Adipose tissue (tissue), 3 donors: ENCODE data around the gene ESYT2. TPM values are rescaled to one million over a fixed set of nuclear protein-coding genes. Genes with fewer than 3 reads are reported as not detected.

Experiments used
- H3K27ac ChIP-seq: one replicate; pipeline ENCODE4 v1.5.1; 2013; ENCODE audit warnings: low read depth, low read length
- WGBS, 3 donors: extraction: QIAGEN DNeasy Blood & Tissue Kit; methylation state at CpG; one replicate each; pipeline ENCODE4 v1.1.7; 2013; 5-methylcytosine and 5-hydroxymethylcytosine counted together
- polyA plus RNA-seq, 3 donors: library from polyadenylated mRNA; stranded (reverse); fragments of 200-250 nt; gene quantifications; one replicate each; pipeline ENCODE4 v1.2.3, GENCODE V29; 2013
- donor health status: healthy with polysubstance abuse.
- donor health status: Bipolar disorder and iron deficiency.
- donor health status: healthy.

ESYT2 gene
- polyA plus RNA-seq, 3 donors: 22.0 to 37.9 (median 22.1) TPM

DNA sequence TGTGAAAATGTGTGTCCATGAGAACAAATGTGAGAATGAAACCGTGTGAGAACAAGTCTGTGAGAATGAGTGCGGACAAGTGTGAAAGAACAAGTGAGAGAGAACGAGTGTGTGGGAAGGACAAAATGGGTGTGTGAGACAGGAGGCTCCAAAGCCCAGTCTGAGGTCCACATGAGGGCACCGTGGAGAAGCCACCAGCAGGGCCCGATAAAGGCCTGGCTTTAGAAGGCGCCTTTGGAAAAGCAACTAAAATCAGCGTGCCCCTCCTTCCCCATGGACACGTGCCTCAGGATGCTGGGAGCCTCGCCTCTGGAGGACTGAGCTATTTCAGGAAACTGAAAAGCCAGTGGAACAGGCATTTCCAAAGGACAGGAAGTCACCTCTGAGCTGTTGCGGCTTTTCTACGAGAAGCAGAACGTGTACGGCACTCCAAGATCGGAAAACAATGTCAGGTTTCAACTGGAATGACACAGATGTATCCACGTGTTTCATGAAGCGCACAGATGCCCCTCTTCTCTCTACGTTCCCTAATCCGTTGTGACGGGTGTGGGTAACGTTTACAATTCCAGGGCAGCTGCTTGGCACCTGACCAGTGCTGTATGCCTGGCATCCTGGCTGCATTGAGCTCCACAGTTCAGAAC, 46.4 kb downstream of the ESYT2 start:
- 54 to 72% (median 63%) methylated on average over 20 of the region's 20 CpGs for WGBS, 3 donors
- no peak overlapping the region for H3K27ac ChIP-seq

DNA sequence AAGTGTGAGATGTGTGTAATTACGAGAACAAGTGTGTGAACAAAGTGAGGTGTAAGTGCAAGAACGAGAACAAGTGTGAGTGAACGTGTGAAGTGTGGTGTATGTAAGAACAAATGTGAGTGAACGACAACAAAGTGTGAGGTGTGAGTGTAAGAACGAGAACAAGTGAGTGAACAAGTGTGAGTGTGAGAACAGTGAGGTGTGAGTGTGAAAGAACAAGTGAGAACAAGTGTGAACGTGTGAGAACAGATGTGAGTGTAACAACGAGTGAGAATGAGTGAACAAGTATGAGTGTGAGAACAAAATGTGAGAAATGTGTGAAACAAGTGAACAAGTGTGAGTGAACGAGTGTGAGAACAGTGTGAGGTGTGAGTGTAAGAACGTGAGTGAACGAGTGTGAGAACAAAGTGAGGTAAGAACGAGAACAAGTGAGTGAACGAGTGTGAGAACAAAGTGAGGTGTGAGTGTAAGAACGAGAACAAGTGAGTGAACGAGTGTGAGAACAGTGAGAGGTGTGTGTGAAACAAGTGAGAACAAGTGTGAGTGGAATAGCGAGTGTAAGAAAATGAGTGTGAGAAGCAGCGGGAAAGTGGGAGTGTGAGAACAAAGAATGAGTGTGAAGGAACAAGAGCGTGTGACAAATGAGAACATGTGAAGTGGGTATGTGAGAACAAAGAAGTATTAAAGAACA, 47.2 kb downstream of the ESYT2 start:
- WGBS, 3 donors: 86 to 93% (median 90%) methylated on average over 17 of the region's 17 CpGs
- H3K27ac ChIP-seq: no peak overlapping the region

DNA sequence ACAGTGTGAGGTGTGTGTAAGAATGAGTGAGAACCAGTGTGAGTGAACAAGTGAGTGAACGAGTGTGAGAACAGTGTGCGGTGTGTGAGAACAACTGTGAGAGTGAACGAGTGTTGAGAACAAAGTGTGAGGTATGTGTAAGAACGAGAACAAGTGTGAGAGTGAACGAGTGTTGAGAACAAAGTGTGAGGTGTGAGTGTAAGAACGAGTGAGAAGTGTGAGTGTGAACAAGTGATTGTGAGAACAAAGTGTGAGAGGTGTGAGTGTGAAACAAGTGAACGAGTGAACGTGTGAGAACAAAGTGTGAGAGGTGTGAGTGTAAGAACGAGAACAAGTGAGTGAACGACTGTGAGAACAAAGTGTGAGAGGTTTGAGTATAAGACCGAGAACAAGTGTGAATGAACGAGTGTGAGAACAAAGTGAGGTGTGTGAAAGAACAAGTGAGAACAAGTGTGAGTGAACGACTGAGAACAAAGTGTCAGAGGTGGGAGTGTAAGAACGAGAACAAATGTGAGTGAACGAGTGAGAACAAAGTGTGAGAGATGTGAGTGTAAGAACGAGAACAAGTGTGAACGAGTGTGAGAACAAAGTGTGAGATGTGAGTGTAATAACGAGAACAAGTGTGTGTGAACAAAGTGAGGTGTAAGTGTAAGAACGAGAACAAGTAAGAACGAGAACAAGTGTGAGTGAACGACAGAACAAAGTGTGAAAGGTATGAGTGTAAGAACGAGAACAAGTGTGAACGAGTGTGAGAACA, 47.9 kb downstream of the ESYT2 start:
- WGBS, 3 donors: 94 to 97% (median 96%) methylated on average over 23 of the region's 23 CpGs
- H3K27ac ChIP-seq: no peak overlapping the region

DNA sequence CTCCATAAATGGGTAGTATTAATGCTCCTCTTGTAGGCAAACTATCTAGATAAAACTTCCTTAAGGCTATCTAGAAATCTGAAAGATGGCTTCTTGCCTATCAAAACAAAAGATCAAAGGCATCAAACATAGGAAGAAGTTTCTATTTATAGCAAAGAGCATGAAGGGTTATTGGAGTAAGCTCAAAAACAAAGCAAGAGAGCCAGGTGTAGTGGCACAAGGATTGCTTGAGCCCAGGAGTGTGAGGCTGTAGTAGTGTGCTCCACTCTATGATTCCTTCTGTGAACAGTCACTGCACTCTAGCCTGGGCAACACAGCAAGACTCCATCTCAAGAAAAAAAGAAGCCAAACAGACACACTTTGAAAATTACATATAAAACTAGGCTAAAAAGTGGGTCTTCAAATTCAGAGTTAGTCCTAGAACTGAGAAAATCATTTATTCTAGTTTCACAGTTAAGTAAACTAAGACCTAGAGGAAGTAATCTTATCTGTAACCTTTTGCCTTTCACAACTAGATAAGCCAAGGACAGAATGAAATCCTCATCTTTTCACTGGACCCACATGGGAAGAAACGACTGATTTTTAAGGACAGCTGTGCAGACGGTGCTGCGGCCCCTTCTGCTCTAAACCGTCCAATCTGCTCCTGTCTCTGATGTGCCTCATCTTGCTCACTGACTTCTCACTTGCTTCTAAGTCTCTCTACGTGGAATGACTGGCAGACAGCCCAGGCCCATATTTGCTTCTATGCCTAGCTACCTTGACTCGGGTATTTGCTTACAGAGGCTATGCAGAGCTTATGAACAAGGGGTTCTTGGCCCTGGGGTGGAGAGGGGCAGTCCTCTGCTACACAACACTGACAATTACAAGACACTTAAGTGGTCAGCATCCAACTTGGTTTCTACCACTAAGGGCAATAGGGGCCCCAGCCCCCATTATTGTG, 50.0 kb downstream of the ESYT2 start:
- no peak overlapping the region for H3K27ac ChIP-seq
- WGBS, 3 donors: 57 to 83% (median 79%) methylated on average over 6 of the region's 6 CpGs

DNA sequence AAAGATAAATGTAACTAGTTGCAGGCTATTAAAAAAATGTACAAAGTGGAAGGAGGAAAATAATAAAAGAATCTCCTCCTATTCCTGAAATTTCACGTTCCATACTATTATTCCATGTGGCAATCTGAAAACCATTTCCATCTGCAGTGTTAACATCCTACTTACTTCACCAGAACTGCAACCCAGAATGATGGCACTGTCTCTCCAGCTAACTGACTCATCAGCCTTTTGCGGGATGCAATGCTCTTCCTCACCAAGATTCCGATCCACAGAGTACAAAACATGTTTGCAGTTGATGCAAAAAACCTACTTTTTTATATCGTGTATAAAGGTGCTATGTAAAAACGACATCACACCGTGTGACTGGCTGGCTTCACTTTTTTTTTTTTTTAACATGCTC, 50.8 kb downstream of the ESYT2 start:
- 83 to 90% (median 84%) methylated on average over 6 of the region's 6 CpGs for WGBS, 3 donors
- no peak overlapping the region for H3K27ac ChIP-seq

DNA sequence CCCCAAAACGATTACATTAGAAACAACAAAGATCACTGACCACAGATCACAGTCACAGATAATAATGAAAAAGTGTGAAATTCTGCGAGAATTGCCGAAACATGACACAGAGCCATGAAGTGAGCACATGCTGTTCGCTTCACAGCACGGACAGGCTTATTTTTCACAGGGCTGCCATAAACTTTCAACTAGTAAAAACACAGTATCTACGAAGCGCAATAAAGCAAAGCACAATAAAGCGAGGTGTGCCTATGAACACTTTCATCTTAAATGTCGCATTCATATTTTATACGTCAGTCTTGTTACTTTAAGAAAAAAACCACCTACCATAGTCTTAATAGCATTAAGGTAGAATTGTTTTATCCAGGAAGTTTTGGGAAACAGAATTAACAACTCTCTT, 51.5 kb downstream of the ESYT2 start:
- no peak overlapping the region for H3K27ac ChIP-seq
- WGBS, 3 donors: 87 to 93% (median 89%) methylated on average over 10 of the region's 10 CpGs

DNA sequence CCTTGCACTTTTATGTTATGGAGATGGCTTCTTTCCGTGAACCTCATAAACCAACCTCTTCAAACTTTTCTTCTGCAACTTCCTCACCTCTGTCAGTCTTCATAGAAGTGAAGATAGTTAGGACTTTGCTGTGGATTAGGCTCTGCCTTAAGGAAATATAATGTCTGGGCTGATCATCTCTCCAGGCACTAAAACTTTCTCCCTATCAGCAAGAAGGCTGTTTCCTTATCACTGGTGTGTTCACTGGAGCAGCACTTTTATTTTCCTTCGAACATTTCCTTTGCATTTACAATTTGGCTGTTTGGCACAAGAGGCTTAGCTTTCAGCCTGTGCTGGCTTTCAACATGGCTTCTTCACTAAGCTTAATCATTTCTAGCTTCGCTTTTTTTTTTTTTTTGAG, 52.8 kb downstream of the ESYT2 start:
- 95 to 97% (median 96%) methylated on average over 3 of the region's 3 CpGs for WGBS, 3 donors
- no peak overlapping the region for H3K27ac ChIP-seq

DNA sequence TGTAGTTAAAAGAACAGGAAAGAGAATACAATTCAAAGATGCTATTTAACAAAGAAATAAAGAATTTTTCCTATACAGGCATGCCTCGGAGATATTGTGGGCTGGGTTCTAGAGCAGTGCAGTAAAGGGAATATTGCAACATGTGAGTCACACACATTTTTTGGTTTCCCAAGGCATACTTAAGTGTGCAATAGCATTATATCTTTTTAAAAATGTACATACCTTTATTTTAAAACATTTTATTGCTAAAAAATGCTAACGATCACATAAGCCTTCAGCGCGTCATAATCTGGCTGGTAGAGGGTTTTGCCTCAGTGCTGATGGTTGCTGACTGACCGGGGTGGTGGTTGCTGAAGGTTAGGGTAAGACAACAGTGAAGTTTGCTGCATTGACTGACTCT, 54.4 kb downstream of the ESYT2 start:
- WGBS, 3 donors: 95% methylated on average over 5 of the region's 5 CpGs
- H3K27ac ChIP-seq: no peak overlapping the region

DNA sequence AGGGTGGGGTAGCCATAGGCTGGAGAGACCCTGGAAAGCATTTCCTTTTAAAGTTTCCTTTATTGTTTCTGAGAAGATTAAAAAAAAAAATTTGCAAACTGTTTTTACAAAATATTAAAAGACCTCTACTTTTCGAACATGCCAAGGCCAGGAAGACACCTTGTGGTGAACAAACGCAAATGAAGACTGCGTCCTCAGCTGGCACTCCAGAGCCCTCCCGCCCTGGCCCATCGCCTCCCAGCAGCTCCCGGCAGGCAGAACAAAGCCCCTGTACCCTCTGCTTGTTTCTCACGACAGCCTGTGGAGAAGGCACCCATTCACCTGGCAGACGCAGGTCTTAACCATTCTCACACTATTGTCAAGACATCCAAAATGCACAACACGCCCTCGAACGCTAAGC, 56.4 kb downstream of the ESYT2 start:
- no peak overlapping the region for H3K27ac ChIP-seq
- 88 to 97% (median 89%) methylated on average over 11 of the region's 11 CpGs for WGBS, 3 donors

DNA sequence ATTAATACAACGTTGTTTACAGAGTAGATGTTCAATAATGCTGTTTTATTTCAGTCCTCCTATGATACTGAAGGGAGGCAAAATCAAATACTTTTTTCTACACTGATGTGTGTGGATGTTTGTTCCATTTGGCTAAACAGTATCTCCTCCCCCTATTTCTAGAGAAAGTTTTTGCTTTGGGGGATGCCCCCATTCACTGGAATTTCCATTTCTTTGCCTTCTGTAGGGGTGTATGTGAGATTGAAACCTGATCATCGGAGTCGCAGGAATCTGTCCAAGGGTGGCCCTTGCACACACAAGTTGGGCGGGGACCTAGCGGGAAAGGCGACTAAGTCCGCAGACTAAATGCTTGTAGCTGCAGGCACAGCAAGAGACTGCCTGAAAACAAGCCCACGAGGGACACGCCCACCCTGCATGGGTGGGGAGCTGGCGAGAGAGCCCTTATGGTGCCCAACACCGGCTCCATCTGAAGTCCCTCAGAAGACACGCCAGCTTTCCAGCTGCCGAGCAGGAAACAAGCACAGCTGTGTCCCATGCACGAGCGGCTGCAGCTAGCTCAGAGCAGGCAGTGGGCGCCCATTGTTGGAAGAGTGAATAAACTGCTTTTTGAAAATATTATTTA, 58.0 kb downstream of the ESYT2 start:
- 94 to 97% (median 94%) methylated on average over 16 of the region's 16 CpGs for WGBS, 3 donors
- no peak overlapping the region for H3K27ac ChIP-seq

DNA sequence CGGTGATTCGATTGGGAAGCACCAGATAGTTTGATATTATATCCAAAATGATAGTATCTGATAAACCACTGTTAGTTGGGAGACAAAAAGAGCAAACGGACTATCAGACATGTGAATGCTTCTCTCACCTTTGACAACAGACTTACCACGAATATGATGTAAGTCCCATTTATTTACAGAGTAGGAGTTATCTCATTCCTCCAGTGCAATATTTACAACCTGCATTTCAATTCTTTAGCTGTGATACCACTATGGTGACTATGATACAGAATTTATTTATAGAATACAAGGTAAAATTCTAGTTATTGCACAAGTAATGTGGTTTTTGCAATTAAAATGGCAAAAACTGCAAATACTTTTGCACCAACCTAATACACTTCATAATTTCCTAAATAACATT, 61.6 kb downstream of the ESYT2 start:
- H3K27ac ChIP-seq: no peak overlapping the region
- 71 to 85% (median 80%) methylated on average over 4 of the region's 4 CpGs for WGBS, 3 donors

DNA sequence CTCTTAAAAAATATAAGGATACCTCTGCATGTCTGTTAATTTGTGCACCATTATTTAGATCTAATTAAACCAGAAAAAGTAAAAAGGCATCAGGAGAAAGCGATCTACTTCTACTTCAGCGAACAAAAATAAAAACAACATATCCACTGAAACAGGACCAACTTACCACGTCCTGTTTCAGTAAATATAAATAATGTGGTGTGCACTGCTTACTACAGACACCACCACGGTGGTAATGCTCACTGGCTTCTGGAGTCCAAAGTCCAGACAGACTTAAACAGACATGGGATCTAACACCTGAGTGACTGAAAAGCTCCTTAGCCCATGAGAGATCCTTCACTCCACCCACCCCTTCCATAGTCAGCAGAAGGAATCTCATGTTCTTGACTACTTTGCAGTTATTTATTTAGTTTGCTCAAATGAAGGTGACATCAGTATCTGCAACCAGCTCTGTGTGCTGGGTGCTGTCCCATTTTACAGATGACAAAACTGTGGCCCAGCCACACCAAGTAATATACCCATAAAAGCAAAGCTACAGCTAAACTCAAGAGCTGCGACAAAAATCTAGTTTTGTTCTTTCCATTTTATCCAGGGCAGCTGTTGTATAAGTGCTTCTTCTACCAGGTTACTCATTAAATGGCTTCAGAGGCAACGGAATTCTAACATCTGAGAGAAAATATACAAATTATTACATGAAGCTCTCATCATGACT, 62.6 kb downstream of the ESYT2 start:
- no peak overlapping the region for H3K27ac ChIP-seq
- WGBS, 3 donors: 77 to 92% (median 88%) methylated on average over 6 of the region's 6 CpGs

DNA sequence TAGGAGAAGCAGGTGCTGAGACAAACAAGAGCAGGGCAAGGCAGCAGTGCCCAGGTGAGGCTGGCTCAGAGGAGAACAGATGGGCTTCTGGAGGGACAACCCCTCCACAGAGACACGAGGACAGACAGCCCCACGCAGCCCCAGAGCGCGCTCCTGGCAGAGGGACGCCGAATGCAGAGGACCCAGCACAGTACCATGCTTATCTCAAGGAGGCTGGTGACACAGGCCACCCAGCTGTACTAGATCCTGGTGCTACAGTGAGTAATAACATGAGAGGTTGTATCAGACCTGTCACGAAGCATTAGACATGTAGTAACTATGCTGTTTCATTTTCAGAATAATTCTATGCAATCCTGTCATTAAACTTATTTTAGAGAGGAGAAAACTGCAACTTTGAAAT, 64.3 kb downstream of the ESYT2 start:
- H3K27ac ChIP-seq: no peak overlapping the region
- 92 to 96% (median 96%) methylated on average over 7 of the region's 7 CpGs for WGBS, 3 donors

DNA sequence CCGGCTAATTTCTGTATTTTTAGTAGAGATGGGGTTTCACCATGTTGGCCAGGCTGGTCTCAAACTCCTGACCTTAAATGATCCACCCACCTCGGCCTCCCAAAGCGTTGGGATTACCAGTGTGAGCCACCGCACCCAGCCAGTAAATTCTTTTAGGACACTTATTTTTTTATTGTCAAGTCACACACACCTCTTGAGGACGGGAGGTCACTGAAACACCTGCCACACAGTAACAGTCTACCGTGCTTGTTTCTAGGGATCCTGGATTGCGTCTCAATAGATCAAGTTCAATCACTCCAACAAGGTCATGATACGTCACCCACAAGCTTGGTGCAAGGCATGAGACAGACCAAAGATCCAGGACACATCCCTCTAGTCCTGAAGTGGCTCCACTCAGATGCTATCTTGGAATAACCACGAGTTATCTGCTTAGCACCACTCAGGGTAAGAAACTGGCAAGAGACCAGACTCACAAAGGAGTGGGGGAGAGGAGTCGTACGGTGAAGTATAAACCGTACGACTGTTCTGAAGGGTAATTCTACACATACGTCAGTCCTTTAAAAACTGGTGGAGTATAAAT, 65.8 kb downstream of the ESYT2 start:
- WGBS, 3 donors: 94 to 96% (median 96%) methylated on average over 13 to 14 of the region's 14 CpGs

DNA sequence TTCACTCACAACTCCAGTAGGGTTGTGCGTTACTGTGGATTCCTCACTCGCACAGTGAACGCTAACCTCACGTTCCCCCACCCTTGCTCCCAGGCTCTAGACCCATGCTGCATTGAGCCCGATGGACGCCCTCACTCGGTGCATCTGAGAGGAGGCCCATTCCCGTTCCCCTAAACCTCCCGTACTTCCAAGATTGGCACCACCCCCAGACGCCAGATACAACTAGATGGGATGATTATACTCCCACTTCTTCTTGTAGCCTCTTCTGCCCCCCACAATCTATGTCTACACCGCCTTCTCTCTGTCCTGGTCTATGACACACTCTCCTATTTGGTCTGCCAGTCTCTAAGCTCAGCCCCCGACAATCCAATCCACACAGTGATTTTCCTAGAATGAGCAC, 67.4 kb downstream of the ESYT2 start:
- WGBS, 3 donors: 96 to 97% (median 97%) methylated on average over 12 of the region's 12 CpGs
- no peak overlapping the region for H3K27ac ChIP-seq

More for the DNA sequence above, 65.8 kb downstream of the ESYT2 start:
- no peak overlapping the region for H3K27ac ChIP-seq

DNA sequence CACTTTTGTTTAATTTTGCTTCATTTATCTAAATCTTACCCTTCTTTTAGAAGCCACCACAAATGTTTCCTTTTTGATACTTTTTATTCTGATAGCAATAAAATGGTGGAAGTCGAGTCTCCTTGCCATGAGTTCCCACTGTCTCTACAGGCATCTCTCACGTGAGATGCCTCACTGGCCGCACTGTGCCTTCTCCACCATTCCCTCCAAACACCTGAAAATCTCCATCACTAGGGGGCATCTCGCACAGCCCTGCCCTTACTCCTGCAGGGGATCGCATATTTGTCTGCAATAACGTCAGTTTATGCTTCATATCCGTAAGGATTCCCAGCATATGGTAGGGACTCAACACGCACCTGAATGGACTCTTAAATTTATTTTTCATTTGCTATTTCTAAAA, 68.4 kb downstream of the ESYT2 start:
- 83 to 88% (median 85%) methylated on average over 8 of the region's 8 CpGs for WGBS, 3 donors
- H3K27ac ChIP-seq: no peak overlapping the region

DNA sequence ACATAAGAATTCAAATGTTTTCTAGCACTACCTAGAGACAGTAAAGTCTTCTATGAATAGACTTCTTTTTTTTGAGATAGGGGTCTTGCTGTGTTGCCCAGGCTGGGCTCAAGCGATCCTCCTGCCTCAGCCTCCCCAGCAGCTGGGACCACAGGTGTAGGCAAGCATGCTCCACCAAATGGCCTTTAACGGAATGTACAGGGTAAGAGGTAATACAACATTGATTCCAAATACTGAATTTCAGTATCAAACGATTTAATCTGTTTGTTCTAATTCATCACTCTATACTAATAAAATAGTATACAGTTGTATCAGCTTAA, 68.9 kb downstream of the ESYT2 start:
- no peak overlapping the region for H3K27ac ChIP-seq
- WGBS, 3 donors: 91 to 94% (median 94%) methylated on average over 3 of the region's 3 CpGs
